ENCODE data around the gene CTBP1.

Gene CTBP1

DNA sequence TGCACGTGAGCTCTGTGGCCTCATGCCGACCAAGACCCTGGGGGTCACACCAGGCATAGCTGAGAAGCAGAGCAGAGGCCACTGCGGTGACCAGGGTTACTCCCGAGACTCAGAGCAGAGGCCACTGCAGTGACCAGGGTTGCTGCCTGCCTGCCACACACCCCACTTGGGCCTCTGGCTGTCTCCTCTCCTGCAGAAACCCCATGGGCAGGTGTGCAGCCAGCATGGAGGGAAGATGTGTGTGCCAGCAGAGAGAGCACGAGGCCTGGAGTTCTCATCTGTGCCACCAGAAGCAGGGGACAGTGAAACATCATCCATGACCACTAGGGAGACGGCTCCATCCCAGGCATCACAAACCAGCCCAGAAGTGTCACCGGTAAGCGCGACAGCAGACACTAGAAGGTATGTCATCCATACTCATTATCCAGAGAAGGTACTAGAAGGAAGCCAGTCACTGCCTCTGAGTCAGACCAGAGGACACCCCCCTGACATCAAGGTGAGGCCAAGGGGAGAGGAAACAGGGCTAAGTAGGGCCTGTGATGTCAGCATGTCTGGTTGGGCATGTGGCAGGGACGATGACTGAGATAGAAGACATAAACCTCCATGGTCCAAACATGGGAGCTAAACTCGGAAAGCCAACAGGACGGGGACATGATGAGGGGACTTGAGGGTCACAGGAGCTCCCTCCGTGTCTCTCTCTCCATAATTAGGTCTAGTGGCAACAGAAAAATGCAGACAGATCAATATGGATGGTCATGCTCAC lies 52.3 kb downstream of the CTBP1 start:
- DNase-seq (ENCODE audit: low read depth in 2 of 2): no peak

DNA sequence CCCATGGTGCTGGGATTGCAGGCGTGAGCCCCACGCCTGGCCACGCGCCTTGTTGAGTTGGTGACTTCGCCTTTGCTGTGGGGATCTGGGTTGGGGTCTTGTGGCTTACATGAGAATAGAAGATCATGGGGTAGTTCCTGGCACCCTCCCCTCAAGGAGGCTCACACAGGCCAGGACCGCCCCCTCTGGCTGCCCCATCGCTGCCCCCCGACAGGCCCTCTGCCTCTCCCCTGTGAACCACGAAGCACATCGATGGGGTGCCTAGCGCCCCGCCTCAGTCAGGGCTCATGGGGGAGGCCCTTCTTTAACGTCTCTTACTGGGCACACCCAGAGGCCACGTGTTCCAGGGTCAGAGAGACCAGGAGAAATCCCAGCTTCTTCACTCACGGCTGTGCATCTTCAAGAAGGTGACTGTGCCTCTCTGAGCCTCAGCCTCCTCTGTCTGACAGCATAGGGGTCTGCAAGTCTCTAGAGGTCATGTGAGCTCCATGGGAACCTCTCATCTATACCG lies 53.0 kb downstream of the CTBP1 start:
- DNase-seq (ENCODE audit: low read depth in 2 of 2): no peak

DNA sequence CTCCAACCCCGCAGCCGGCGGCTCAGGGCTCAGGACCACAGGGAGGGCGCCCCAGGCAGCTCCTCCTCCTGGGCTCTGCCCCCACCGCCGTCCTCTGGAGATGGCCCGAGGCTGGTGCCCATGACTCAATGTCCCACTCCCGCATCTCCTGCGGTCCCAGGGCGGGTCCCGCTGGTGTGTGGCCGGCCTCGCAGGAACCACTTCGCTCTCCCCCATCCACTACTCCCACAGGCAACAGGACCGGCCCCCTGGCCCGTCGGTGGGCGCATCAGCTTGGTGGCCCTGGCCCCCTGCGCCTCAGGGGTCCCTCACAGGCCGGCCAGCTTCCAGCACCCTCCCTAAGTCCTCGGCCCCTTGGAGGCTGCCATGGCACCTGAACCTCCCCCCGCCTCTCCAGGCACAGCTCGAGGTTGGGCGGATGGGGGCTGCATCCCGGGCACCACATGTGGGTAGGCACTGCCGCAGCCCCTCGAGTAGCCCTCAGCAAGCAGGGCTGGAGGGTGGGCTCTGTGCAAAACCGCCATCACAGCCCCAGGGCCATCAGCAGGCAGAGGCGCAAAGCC lies 53.7 kb downstream of the CTBP1 start:
- no peak for DNase-seq (ENCODE audit: low read depth in 2 of 2)

DNA sequence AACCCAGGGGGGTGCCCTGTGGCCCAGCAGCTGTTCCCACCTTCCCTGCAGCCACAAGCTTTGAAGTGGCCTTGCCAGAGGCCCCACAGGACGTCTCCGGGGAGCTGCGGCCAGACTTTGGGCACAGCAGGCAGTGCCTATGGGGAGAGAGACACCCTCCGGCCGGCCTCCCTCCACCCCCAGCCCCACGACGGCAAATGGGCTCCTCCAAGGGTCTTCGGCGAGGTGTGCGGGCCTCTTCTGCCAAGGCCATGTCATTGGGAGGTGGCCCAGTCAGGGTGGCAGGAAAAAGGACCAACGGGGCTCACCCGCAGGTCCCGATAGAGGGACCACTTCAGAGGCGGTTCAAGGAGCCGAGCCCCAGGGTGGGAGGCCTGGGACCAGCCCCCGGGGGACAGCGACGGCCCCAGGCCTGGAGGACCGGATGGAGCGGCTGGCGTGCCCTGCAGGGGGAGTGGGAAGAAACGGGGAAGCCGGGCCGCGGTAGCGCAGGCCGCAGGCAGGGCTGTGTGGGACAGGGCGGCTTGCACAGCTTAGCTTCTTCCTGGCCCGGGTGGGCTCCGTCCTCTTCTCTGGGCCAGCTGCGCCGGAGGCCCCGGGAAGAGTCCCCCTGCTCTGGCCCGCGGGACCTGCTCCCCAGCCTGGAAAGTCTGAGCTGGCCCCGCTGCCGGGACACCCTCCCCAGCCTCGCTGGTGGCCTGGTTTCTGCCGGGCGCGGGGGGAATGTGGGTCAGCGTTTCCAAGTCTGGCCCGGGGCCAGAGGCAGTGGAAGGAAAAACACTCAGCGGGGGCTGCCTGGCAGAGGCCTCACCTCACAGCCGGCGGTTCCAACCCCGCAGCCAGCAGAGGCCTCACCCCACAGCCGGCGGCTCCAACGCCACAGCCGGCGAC lies 54.7 kb downstream of the CTBP1 start:
- DNase-seq (ENCODE audit: low read depth in 2 of 2): no peak

DNA sequence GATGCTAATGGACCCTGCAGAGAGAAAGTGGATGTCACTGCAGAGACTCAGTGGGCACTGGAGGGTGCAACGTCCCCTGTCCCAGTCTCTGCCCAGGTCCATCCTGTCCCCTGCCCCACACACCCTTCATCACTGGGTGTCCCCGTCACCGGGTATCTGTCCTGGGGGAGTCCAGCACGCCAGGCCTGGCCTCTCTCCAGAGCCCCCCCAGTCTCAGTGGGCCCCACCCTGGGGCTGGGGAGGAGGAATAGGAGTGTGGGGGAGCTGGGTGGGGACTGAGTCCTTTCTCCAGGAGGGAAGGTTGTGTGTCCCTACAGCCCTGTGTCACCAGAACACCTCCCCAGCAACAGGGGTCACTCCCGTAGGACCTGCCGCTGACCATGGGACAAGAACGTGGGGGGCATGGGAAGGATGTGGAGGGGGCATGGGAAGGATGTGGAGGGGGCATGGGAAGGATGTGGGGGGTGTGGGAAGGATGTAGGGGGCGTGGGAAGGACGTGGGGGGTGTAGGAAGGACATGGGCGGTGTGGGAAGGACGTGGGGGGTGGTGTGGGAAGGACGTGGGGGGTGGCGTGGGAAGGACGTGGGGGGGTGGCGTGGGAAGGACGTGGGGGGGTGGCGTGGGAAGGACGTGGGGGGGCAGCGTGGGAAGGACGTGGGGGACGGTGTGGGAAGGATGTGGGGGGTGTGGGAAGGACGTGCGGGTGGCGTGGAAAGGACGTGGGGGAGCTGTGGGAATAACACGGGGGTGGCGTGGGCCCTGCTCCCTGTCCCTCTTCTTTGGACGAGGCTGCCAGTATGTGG lies 55.5 kb downstream of the CTBP1 start:
- DNase-seq (ENCODE audit: low read depth in 2 of 2): no peak

DNA sequence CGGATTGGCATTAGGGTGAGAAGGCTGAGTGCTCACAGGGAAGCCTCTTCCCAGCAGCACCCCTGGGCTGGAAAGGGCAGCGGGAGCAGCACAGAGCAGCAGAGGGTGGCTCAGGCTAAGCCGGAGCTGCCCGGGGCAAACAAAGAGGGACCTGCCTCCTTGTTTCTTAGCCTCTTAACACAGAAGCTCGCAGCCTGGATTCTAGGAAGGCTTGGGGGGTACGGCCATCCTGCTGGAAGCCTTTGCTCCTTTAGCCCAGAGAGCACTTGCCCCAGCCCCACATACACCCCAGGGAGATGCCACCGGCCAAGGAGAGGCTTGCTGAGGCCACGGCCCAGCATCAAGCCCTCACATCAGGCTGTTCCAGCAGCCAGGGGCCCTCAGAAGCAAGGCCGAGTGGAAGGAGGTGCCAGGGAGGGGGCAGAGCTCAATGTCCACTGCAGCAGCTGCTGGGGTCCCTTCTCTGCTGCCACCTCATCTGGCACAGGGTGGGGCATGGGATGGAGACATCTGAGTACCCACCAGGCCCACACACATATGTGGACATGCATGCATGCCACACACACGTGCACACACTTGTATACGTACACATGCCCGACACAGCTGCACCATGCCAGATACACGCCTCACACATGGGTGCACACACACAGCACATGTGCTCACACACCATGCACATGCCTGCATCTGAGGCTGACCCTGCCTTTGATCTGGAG lies 56.3 kb downstream of the CTBP1 start:
- DNase-seq (ENCODE audit: low read depth in 2 of 2): no peak

DNA sequence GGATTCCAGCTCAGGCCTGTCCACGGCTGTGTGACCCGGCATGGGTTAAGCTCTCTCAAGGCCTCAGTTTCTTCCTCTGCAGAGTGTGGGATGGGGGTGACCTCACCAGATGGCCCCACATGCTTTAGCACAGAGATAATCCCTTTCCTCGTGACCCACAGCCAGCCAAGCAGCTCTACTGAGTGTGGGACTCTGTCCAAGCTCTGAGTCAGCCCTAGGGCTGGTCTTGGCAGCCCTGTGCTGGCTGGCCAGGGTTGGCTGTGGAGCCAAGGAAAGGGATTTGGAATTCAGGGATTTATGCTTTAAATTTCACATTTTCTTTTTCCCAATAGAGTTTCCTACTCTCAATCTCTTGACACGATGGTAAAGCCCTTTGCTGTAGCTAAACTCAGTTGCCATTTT lies 56.8 kb downstream of the CTBP1 start:
- DNase-seq (ENCODE audit: low read depth in 2 of 2): no peak

DNA sequence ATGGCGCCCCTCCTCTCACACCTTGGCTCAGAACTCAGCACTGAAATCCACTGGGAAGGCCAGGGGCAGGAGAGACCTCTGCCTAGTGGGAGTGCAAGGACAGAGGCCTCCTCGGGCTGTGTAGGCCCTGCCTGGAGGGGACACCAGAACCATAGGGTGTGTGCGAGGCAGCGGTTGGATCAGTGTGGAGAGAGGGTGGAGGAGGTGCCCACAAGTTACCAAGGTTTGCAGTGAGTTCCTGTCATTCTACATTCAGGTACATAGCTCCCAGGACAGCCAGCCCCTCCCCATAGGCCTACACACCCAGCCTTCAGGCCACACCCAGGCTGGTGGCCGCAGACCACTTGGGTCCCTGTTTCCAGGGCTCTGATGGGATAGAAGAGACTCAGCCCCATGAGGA lies 57.3 kb downstream of the CTBP1 start:
- no peak for DNase-seq (ENCODE audit: low read depth in 2 of 2)

DNA sequence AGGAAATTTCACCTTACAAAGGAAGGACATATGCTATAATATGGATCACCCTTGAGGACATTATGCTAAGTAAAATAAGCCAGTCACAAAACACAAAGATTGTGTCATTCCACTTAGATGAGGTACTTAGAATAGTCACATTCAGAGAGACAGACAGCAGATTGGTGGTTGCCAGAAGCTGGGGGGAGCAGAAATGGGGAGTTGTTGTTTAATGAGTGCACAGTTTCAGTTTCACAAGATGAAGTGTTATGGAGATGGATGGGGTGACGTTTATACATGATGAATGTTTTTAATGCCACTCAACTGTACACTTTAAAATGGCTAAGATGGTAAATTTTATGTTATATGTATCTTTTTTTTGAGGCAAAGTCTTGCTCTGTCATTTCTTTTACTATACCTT lies 61.7 kb downstream of the CTBP1 start:
- DNase-seq (ENCODE audit: low read depth in 2 of 2): no peak

DNA sequence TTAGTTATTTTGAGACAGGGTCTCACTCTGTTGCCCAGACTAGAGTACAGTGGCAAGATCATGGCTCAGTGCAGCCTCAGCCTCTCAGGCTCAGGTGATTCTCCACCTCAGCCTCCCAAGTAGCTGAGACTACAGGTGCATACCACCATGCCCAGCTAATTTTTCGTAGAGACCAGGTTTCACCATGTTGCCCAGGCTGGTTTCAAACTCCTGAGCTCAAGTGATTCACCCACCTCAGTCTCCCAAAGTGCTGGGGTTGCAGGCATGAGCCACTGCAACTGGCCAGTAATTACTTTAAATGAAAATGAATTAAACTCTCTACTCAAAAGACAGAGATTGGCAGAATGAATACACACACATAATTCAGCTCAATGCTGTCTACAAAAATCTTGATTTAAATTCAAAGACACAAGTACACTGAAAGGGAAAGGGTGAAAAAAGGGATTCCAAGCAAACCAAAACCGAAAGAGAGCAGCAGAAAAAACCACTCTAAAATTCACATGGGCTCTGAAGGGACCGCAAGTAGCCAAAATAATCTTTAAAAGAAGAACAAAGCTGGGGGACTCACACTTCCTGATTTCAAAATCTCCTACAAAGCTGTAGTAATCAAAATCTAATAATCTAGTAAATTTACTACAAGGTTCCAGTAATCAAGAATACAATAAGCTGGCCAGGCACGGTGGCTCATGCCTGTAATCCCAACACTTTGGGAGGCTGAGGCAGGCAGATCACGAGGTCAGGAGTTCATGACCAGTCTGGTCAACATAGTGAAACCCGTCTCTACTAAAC lies 64.8 kb downstream of the CTBP1 start:
- DNase-seq (ENCODE audit: low read depth in 2 of 2): no peak

DNA sequence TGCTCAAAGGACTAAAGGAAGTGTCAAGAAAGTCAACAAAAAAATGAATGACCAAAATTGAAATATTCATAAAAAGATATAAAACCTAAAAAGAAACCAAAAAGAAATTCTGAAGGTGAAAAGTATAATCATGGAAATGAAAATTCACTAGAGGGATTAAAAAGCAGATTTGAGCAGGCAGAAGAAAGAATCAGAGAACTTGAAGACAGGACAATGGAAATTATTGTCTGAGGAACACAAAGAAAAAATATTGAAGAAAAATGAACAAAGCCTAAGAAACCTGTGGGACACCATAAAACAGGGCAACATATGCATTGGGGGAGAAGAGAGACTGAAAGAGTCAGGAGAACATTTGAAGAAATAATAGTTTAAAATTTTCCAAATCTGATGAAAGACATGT lies 66.6 kb downstream of the CTBP1 start:
- DNase-seq (ENCODE audit: low read depth in 2 of 2): no peak

DNA sequence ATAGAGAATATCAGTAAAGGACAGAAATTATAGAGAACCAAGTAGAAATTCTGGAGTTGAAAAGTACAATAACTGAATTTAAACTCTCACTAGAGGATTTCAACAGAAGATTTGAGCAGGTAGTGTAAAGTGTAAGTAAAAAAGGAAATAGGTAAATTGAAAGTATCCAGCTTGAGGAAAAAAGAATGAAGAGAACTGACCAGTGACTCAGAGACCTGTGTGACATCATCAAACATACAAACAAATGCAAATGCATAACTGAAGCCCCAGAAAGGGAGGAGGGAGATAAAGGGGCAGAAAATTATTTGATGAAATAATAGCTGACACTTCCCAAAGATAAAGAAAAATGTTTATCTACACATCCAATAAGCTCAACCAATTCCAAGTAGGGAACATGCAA lies 68.3 kb downstream of the CTBP1 start:
- DNase-seq (ENCODE audit: low read depth in 2 of 2): no peak

DNA sequence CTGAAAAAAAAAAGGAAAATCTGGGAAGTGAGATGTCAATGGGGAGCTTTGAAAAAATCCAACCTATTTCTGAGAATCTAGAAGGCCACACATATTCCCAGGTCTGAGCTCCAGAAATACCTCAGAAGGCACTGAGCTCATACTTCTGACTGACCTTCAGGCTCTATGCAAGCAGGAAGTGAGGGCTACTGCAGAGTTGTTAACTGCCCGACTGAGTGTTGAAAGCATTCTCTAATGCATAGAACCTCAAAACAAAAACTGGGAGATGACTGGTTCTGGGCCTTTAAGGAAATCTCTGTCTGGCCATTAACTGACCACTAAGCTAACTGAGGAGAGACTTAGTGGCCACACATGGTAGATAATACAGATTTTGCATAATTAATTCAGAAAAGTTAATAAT lies 69.0 kb downstream of the CTBP1 start:
- DNase-seq (ENCODE audit: low read depth in 2 of 2): no peak

DNA sequence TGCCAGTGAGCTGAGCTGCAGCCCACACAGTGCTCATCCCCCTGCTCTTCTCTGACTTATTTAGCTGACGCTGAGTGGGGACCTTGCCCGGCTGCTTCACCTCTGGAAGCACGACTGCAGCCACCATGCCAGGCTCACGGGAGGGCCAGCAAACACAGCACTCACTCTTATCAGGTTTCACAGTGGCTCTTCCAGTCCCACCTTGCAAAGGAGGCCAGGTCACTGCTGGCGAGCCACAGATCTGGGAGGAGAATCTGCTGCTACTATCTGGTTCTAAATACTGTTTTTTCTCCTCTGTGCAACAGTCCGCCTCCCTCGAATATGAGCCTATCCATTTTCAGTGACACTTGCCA lies 69.9 kb downstream of the CTBP1 start:
- DNase-seq (ENCODE audit: low read depth in 2 of 2): no peak

DNA sequence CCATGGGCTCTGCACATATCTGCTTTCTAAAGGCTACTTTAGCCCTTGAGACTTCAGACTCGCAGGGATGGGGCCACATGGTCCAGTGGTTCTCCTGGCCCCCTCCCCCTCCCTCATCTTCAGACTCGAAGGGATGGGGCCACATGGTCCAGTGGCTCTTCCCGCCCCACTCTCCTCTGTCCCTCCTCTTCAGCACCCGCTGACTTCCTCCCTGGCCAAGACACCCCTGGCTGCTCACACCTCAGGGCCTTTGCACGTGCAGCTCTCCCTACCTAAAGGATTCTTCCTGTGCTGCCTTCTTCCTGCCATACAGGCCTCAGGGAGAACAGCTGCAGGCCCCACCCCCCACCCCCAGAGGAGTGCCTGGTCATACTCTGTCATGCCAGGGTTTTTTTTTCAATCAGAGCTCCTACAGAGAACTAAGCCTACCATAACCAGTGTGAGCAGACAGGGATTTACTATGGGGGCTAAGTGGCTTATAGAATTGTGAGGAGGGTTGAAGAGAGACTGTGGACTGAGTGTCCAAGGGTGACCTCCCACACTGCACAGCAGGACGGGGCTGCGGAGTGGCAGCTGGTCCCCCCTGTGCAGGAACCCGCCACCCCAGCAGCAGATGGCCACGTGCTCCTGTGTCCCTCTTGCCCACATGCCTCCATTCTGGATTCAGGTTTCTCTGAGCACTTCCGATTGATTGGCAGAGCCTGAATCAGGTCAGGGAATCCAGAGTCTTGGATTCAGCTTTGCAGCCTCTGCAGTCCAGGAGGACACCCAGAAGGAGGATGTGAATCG lies 70.4 kb downstream of the CTBP1 start:
- no peak for DNase-seq (ENCODE audit: low read depth in 2 of 2)

DNA sequence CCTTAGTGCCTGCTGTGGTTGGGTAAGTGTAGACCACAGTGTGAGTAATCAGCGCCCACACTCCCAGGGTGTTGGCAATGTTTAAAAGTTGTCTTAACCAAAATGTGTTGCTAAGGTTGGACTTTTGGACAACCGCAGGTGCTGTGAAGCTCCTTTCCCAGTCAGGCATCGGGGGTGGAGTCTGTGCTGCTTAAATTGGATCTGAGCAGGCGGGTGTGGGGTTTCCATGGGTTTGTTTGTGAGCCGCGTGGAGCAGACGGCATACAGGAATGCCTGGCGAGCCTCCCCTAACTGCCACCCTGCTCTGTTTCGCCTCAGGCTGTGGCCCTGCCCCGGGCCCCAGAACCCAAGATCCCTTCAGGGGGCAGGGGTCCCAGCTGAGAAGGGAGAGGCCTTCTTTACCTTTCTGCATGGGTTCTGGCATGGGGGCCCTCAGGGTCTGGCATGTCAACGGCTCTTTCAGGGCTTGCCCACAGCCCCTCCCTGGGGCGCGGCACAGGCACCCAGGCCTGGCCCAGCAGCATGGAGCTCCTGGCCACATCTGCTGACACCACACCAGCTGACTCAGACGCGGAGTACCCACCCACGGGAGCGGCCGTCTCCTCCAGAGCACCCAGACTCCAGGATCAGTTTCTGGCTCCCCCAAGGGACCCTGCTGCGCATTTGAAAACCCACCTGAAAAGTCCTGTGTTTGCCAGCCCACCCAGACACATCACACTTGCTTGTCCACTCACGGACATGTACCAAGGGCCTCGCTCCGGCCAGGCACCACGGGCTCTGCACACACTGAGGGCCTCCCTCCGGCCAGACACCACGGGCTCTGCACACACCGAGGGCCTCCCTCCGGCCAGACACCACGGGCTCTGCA lies 71.4 kb downstream of the CTBP1 start:
- peak in 1 of 2 donors; percentile 55 for DNase-seq (ENCODE audit: low read depth in 2 of 2)

DNA sequence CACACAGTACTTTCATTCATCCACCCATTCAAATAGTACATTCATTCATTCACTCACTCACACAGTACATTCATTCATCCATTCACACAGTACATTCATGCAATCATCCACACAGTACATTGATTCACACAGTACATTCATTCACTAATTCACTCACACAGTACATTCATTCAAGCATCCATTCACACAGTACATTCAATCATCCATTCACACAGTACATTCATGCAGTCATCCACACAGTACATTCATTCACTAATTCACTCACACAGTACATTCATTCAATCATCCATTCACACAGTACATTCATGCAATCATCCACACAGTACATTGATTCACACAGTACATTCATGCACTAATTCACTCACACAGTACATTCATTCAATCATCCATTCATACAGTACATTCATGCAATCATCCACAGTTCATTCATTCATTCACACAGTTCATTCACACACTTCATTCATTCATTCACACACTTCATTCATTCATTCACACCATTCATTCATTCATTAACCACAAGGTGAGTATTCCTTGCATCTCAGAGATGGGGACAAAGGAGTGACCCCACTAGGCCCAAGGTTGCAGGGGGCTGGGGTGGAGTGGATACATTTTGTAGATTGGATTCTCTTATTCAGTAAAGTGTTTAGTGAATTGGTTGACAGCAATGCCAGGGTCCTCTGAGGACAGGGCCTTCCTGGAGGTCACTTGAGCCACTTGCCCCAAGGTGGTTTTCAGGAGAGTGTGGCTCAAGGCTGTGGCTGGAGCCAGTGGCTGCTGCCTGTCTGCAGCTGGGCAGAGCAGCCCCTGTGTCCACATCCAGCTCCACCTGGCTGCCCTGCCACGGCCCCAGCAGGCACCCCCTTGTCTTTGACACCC lies 72.3 kb downstream of the CTBP1 start:
- DNase-seq (ENCODE audit: low read depth in 2 of 2): no peak

Measured in stimulated activated CD8-positive, alpha-beta memory T cell treated with anti-CD3 and anti-CD28 coated beads, Interleukin-15, amount 100 ng/mL, for 4 hours (primary cell).